Ishikawa (cell line): Measurements from ENCODE around the gene DZIP1L.

Experiments used
- CEBPB ChIP-seq: IDR thresholded peaks from 2 replicates; pipeline ENCODE4 v1.6.1; 2012
- CREB1 ChIP-seq: IDR thresholded peaks from 2 replicates; pipeline ENCODE4 v1.6.1; 2012; ENCODE audit warnings: low read depth
- EGR1 ChIP-seq: IDR thresholded peaks from 2 replicates; pipeline ENCODE4 v1.6.1; 2012
- EP300 ChIP-seq: IDR thresholded peaks from 2 replicates; pipeline ENCODE4 v1.6.1; 2012; ENCODE audit warnings: borderline replicate concordance
- FOXM1 ChIP-seq: IDR thresholded peaks from 2 replicates; pipeline ENCODE4 v1.6.1; 2012; ENCODE audit warnings: low read depth, borderline replicate concordance
- MAX ChIP-seq: IDR thresholded peaks from 2 replicates; pipeline ENCODE4 v1.6.1; 2012
- NFIC ChIP-seq: IDR thresholded peaks from 2 replicates; pipeline ENCODE4 v1.6.1; 2012
- REST ChIP-seq: IDR thresholded peaks from 2 replicates; pipeline ENCODE4 v1.6.1; 2012; ENCODE audit warnings: low read depth, mild to moderate bottlenecking
- TAF1 ChIP-seq: IDR thresholded peaks from 2 replicates; pipeline ENCODE4 v1.6.1; 2012; ENCODE audit warnings: low read depth, mild to moderate bottlenecking
- TCF12 ChIP-seq: IDR thresholded peaks from 2 replicates; pipeline ENCODE4 v1.6.1; 2012; ENCODE audit warnings: low read depth
- YY1 ChIP-seq: IDR thresholded peaks from 2 replicates; pipeline ENCODE4 v1.6.1; 2012; ENCODE audit warnings: low read depth

- no peak for TF ChIP-seq CEBPB
- TF ChIP-seq EP300, result no peak
- TF ChIP-seq FOXM1, result no peak
- no peak; the same call in none of the 2 replicates for TF ChIP-seq TCF12
- TF ChIP-seq EGR1, result peak; percentile 86
- TF ChIP-seq YY1, result no peak; the same call in none of the 2 replicates
- peak; percentile 35; the same call in 1 of the 2 replicates for TF ChIP-seq TAF1
- no peak; the same call in none of the 2 replicates for TF ChIP-seq MAX
- TF ChIP-seq REST, result no peak
- TF ChIP-seq CREB1, result no peak
- TF ChIP-seq NFIC, result peak; percentile 47; the same call in 1 of the 2 replicates
Measured at GRCh38 chr3:138114988-138115971, at the start of gene DZIP1L.
